Neural crest cell (in vitro differentiated cells): ENCODE results near the gene NPAS2. TPM values are rescaled to one million over a fixed set of nuclear protein-coding genes. Genes with fewer than 3 reads are reported as not detected.

Source experiments
- DNase-seq: peaks from one replicate; pipeline ENCODE4 v3.0.0; 2021; ENCODE audit warnings: low read depth, mixed read lengths, low spot score
- H3K27ac Mint-ChIP-seq: one replicate; pipeline ENCODE4 v1.8.0; 2021; ENCODE audit warnings: mild to moderate bottlenecking, mixed read lengths; ENCODE audit not compliant: unreplicated experiment
- H3K27me3 Mint-ChIP-seq: 2 replicates; pipeline ENCODE4 v1.8.0; 2021; ENCODE audit warnings: low read depth, mild to moderate bottlenecking, mixed read lengths
- H3K36me3 Mint-ChIP-seq: 2 replicates; pipeline ENCODE4 v1.8.0; 2021; ENCODE audit warnings: low read depth, mild to moderate bottlenecking, mixed read lengths
- H3K4me1 Mint-ChIP-seq: 2 replicates; pipeline ENCODE4 v1.8.0; 2021; ENCODE audit warnings: mixed read lengths
- H3K4me3 Mint-ChIP-seq: one replicate; pipeline ENCODE4 v1.8.0; 2021; ENCODE audit warnings: mild to moderate bottlenecking, mixed read lengths
- H3K9me3 Mint-ChIP-seq: 2 replicates; pipeline ENCODE4 v1.8.0; 2021; ENCODE audit warnings: mixed read lengths
- total RNA-seq: library from RNA; stranded (reverse); gene quantifications from 2 replicates; pipeline ENCODE4 v1.2.1, GENCODE V29; 2021
- TF ChIP-seq, protein P1 (sequence below): fragments of 200-600 bp; sonication (generic); conservative IDR thresholded peaks from 2 replicates; pipeline ENCODE4 v1.5.0; 2021; ENCODE audit warnings: antibody characterized with exemption, mild to moderate bottlenecking

NPAS2 gene
- total RNA-seq, 1 donor from 2014 or later: 2.6 TPM

DNA sequence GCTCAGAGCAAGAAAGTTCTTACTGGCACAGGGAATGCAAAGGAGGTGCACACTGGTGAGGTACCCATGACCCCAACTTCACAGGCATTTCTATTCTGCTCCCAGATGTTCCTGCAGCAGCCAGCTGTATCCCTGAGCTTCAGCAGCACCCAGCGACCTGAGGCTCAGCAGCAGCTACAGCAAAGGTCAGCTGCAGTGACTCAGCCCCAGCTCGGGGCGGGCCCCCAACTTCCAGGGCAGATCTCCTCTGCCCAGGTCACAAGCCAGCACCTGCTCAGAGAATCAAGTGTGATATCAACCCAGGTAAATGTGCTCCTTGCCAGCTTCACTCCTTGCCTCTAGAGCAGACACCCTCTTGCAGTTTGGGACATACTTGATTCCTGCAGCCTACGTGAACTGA, 168.0 kb downstream of the NPAS2 start:
- Mint-ChIP-seq H3K27me3 (peaks cover 2% of the 10 kb centered on the region), H3K36me3 (no peaks in the 10 kb centered on the region), H3K4me1 (peaks cover 4% of the 10 kb centered on the region), H3K9me3 (no peaks in the 10 kb centered on the region), H3K4me3 (no peak overlapping the region), H3K27ac (no peak overlapping the region)
- TF ChIP-seq, protein P1, sequence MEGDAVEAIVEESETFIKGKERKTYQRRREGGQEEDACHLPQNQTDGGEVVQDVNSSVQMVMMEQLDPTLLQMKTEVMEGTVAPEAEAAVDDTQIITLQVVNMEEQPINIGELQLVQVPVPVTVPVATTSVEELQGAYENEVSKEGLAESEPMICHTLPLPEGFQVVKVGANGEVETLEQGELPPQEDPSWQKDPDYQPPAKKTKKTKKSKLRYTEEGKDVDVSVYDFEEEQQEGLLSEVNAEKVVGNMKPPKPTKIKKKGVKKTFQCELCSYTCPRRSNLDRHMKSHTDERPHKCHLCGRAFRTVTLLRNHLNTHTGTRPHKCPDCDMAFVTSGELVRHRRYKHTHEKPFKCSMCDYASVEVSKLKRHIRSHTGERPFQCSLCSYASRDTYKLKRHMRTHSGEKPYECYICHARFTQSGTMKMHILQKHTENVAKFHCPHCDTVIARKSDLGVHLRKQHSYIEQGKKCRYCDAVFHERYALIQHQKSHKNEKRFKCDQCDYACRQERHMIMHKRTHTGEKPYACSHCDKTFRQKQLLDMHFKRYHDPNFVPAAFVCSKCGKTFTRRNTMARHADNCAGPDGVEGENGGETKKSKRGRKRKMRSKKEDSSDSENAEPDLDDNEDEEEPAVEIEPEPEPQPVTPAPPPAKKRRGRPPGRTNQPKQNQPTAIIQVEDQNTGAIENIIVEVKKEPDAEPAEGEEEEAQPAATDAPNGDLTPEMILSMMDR: no peak
- DNase-seq: no peak

DNA sequence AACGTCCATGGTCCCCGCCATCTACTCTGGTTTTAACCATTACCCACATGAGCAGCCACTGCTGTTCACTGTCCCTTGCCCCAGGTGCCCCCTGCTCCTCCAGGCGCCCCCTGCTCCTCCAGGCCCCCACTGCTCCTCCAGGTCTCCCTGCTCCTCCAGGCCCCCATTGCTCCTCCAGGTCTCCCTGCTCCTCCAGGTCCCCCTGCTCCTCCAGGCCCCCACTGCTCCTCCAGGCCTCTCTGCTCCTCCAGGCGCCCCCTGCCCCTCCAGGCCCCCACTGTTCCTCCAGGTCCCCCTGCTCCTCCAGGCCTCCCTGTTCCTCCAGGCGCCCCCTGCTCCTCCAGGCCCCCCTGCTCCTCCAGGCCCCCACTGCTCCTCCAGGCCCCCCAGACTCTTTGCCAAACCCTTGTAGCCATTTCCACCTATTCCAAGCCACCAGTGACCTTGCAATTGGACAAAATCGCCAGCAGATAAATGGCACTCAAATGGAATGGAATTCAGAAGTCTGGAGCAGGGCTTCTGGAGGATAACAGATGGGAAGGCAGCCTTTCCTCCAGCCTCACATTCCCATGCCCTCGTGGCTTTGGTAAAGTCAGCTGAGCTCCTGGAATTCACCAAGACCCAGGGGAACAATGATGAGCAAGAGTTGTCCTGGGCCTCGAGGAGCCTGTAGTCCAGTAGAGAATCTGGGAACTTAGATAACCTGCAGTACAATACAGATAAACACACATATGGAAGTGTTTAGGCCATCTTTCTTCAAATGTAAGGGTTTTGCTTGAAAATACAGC, 168.9 kb downstream of the NPAS2 start:
- H3K9me3 Mint-ChIP-seq: no peaks in the 10 kb centered on the region
- H3K4me1 Mint-ChIP-seq: peaks cover 4% of the 10 kb centered on the region
- H3K27me3 Mint-ChIP-seq: peaks cover 2% of the 10 kb centered on the region
- H3K4me3 Mint-ChIP-seq: no peak overlapping the region
- DNase-seq: no peak
- H3K27ac Mint-ChIP-seq: peak overlapping the region; percentile 20
- TF ChIP-seq, protein P1: no peak
- H3K36me3 Mint-ChIP-seq: no peaks in the 10 kb centered on the region

DNA sequence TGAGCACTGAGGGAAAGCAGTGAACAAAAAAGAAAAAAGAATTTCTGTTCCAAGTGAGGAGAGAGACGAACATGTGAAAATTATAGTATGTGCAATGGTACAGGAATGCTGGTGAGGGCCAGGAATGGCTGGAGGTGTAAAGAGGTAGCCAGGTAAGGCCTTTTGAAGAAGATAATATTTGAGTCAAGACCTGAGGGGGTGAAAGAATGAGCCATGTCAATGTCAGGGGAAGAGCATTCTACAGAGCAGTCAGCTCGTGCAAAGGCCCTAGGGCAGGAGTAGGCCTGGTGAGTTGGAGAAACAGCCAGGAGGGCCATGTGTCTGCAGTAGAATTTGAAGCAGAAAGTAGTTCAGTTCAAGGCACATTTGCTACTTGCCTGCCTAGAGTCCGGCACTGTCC, 169.7 kb downstream of the NPAS2 start:
- TF ChIP-seq, protein P1: no peak
- H3K4me1 Mint-ChIP-seq: peaks cover 4% of the 10 kb centered on the region
- H3K27me3 Mint-ChIP-seq: peaks cover 2% of the 10 kb centered on the region
- H3K4me3 Mint-ChIP-seq: no peak overlapping the region
- DNase-seq: no peak
- H3K36me3 Mint-ChIP-seq: no peaks in the 10 kb centered on the region
- H3K9me3 Mint-ChIP-seq: no peaks in the 10 kb centered on the region
- H3K27ac Mint-ChIP-seq: no peak overlapping the region

DNA sequence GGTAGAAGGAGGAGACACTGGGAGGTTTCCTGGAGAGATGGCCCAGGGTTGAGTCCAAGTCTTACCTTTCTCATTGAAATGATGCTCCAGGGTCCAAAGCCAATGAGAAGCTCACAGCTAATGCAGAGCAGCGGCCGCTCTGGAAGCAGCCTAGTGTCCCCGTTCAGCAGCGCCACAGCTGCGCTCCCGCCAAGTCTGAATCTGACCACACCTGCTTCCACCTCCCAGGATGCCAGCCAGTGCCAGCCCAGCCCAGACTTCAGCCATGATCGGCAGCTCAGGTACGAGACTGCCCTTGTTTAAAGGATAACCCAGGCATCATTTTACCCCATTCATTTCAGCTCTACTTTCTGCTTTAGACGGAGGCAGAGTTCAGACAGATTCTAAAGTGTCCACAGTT, 170.2 kb downstream of the NPAS2 start:
- Mint-ChIP-seq H3K9me3 (no peaks in the 10 kb centered on the region), H3K4me3 (no peak overlapping the region), H3K36me3 (no peaks in the 10 kb centered on the region), H3K4me1 (no peaks in the 10 kb centered on the region), H3K27me3 (no peaks in the 10 kb centered on the region), H3K27ac (no peak overlapping the region)
- no peak for DNase-seq
- TF ChIP-seq, protein P1: no peak

DNA sequence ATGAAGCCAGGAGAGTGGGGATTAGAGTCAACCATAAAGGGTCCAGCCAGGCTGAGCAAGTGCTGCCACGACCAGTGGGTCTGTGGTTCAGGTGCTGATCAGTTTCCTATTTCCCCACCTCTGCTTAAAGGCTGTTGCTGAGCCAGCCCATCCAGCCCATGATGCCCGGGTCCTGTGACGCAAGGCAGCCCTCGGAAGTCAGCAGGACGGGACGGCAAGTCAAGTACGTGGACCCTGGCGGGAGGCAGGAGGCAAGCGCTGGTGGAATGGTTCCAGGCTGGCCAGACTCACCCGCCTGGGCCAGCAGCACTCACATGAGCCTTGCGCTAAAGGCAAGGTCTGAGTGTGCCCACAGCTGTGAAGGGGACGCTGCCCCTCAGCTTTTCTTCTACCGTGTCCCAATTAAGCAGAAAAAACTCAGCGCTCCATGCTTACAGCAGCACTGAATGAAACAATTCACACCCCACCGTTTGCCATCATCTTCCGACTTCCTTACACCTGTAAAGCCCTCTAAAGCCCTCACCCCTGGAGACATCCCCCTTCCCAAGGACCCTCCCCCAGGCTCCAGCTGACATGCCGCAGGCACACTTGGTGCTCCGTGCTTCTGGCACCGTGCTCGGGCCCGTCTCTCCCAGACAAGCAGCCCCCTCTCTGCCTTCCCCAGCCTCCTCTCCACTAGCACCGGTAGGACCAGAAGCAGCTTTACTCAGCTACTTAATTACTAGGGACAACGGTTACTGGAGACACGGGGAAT, 170.9 kb downstream of the NPAS2 start:
- no peak overlapping the region for H3K4me3 Mint-ChIP-seq
- no peak overlapping the region for H3K27ac Mint-ChIP-seq
- no peaks in the 10 kb centered on the region for H3K4me1 Mint-ChIP-seq
- DNase-seq: no peak
- H3K36me3 Mint-ChIP-seq: no peaks in the 10 kb centered on the region
- no peaks in the 10 kb centered on the region for H3K9me3 Mint-ChIP-seq
- TF ChIP-seq, protein P1: no peak
- no peaks in the 10 kb centered on the region for H3K27me3 Mint-ChIP-seq
